CD4-positive, alpha-beta T cell (primary cell): ENCODE results near the gene OR2A14. TPM values are rescaled to one million over a fixed set of nuclear protein-coding genes. Genes with fewer than 3 reads are reported as not detected.

Experiments
- ATAC-seq: fragments of 200-7000 bp; cut with Tn5 transposase; one replicate; pipeline ENCODE4 v1.10.0; 2022; ENCODE audit warnings: mild to moderate bottlenecking; ENCODE audit not compliant: poor library complexity
- CTCF ChIA-PET: fragments of 350-600 bp; sonication (Branson Sonifier 250); formaldehyde crosslinking; loops from one replicate; lab custom pipeline; 2021; ENCODE audit warnings: antibody characterized with exemption, inconsistent platforms; lab: Charles Lee
- POLR2A ChIA-PET: fragments of 350-600 bp; sonication (Branson Sonifier 250); formaldehyde crosslinking; loops from one replicate; lab custom pipeline; 2021; ENCODE audit warnings: antibody characterized with exemption, inconsistent platforms; lab: Charles Lee
- DNase-seq, 14 experiments: peaks; one replicate each; pipeline ENCODE4 v3.0.0-alpha.2; 2013 to 2020; ENCODE audit warnings: mixed read lengths in 2 of 14
- H3K27ac ChIP-seq, 2 donors: one replicate each; pipeline versions ENCODE4 v1.5.1 to v1.7.0; 2013; ENCODE audit warnings: low read length in 2 of 2, low read depth in 1 of 2, mild to moderate bottlenecking in 1 of 2
- H3K27me3 ChIP-seq, 2 experiments: 1 replicate in 1 of 2; 2 replicates in 1 of 2; pipeline versions ENCODE4 v1.6.1 to v1.7.0; 2013; ENCODE audit warnings: low read length in 2 of 2, control low read depth in 1 of 2, mild to moderate bottlenecking in 1 of 2, moderate library complexity in 1 of 2; ENCODE audit not compliant: insufficient read depth in 2 of 2, control insufficient read depth in 1 of 2
- H3K36me3 ChIP-seq: one replicate; pipeline ENCODE4 v1.6.1; 2013; ENCODE audit warnings: low read length, control low read depth; ENCODE audit not compliant: insufficient read depth
- H3K4me1 ChIP-seq: one replicate; pipeline ENCODE4 v1.6.1; 2013; ENCODE audit warnings: low read length, control low read depth; ENCODE audit not compliant: insufficient read depth
- H3K4me3 ChIP-seq: one replicate; pipeline ENCODE4 v1.5.1; 2013; ENCODE audit warnings: mild to moderate bottlenecking, low read length, moderate library complexity
- H3K9me3 ChIP-seq, 2 experiments: 1 replicate in 1 of 2; 2 replicates in 1 of 2; pipeline versions ENCODE4 v1.6.1 to v1.7.0; 2013; ENCODE audit warnings: low read length in 2 of 2, mild to moderate bottlenecking in 2 of 2, control low read depth in 1 of 2, moderate library complexity in 1 of 2; ENCODE audit not compliant: control insufficient read depth in 1 of 2, insufficient read depth in 1 of 2
- H3K27ac Mint-ChIP-seq: one replicate; pipeline ENCODE4 v1.8.0; 2020; ENCODE audit warnings: mixed read lengths
- H3K27me3 Mint-ChIP-seq: one replicate; pipeline ENCODE4 v1.8.0; 2021; ENCODE audit warnings: mixed read lengths
- H3K36me3 Mint-ChIP-seq: one replicate; pipeline ENCODE4 v1.8.0; 2021; ENCODE audit warnings: low read depth, mixed read lengths
- H3K4me1 Mint-ChIP-seq: one replicate; pipeline ENCODE4 v1.8.0; 2021; ENCODE audit warnings: low read depth, mixed read lengths
- H3K4me3 Mint-ChIP-seq: one replicate; pipeline ENCODE4 v1.8.0; 2020; ENCODE audit warnings: mild to moderate bottlenecking, mixed read lengths
- H3K9me3 Mint-ChIP-seq: one replicate; pipeline ENCODE4 v1.8.0; 2020; ENCODE audit warnings: mixed read lengths
- intact Hi-C, 2 experiments: fragments of 100-400 bp; cut with DNase I in 1 of 2; cut with micrococcal nuclease in 1 of 2; formaldehyde crosslinking; loops; one replicate each; pipeline versions ENCODE4 v1.15.1 to v1.9.0; 2023 to 2025; cut with DNase I, micrococcal nuclease
- polyA plus RNA-seq, 2 donors: library from polyadenylated mRNA; unstranded; fragments of 120-200 nt; gene quantifications; one replicate each; pipeline ENCODE4 v1.2.1, GENCODE V29; 2013
- total RNA-seq, 174 experiments: library from RNA in 2 of 174; stranded (reverse) in 2 of 174; gene quantifications; one replicate each; pipeline ENCODE4 v1.2.3 and lab custom pipeline; 2021 to 2026
- TF ChIP-seq, protein P1 (sequence below): fragments of 200-600 bp; IDR thresholded peaks from one replicate; pipeline ENCODE4 v1.8.0; 2022; ENCODE audit warnings: antibody characterized with exemption, mild to moderate bottlenecking

Gene OR2A14, protein sequence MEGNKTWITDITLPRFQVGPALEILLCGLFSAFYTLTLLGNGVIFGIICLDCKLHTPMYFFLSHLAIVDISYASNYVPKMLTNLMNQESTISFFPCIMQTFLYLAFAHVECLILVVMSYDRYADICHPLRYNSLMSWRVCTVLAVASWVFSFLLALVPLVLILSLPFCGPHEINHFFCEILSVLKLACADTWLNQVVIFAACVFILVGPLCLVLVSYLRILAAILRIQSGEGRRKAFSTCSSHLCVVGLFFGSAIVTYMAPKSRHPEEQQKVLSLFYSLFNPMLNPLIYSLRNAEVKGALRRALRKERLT
- total RNA-seq: not detected
- polyA plus RNA-seq (2013, experiment 1 of 2): 0.08 TPM
- polyA plus RNA-seq (2013, experiment 2 of 2): 0.01 TPM
- total RNA-seq (lab: John Stamatoyannopoulos, UW): 0 to 0.06 (median 0) reads per million in 172 experiments

DNA sequence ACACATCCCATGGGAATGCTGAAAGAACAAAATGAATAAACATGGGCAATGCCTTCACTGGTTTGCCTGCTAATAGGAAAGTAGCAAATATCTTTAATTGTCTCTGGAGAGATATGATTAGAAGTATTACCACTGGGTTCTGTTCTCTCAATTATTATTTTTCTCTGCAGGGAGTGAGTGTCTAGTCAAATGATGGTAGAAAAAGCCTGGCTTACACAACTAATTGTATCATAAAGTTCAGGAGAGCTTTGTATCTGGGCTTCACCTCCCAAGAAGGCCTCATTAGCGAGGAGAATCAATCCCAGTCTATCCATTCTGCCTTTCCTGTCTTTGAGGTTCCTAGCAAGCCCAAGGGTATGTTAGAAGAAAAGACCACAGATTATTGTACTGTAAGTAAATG is at the start of gene OR2A14:
TSS of gene OR2A14 (plus strand) at position 301 of the 400 bp plus-strand sequence. CDS start 5,937 bp downstream, outside the sequence.
- CTCF ChIA-PET: no interaction called here

GRCh38 chr7:144074374-144074773 is 48.6 kb upstream of the OR2A14 start:
- no peaks in the 10 kb centered on the region for H3K27me3 ChIP-seq
- H3K27me3 Mint-ChIP-seq: peaks cover 5% of the 10 kb centered on the region
- no peaks in the 10 kb centered on the region for H3K9me3 ChIP-seq
- peaks cover 2% of the 10 kb centered on the region for H3K9me3 Mint-ChIP-seq
- DNase-seq (no peak), ATAC-seq (no peak)
- no peak overlapping the region for H3K4me3 ChIP-seq
- no peak overlapping the region for H3K27ac ChIP-seq
- no peaks in the 10 kb centered on the region for H3K36me3 Mint-ChIP-seq
- H3K36me3 ChIP-seq: no peaks in the 10 kb centered on the region
- no peaks in the 10 kb centered on the region for H3K4me1 Mint-ChIP-seq
- CTCF ChIA-PET: no interaction called here
- no peak overlapping the region for H3K4me3 Mint-ChIP-seq
- H3K4me1 ChIP-seq: no peaks in the 10 kb centered on the region
- intact Hi-C loops: no loop called here
- H3K27ac Mint-ChIP-seq: no peak overlapping the region
- TF ChIP-seq, protein P1, sequence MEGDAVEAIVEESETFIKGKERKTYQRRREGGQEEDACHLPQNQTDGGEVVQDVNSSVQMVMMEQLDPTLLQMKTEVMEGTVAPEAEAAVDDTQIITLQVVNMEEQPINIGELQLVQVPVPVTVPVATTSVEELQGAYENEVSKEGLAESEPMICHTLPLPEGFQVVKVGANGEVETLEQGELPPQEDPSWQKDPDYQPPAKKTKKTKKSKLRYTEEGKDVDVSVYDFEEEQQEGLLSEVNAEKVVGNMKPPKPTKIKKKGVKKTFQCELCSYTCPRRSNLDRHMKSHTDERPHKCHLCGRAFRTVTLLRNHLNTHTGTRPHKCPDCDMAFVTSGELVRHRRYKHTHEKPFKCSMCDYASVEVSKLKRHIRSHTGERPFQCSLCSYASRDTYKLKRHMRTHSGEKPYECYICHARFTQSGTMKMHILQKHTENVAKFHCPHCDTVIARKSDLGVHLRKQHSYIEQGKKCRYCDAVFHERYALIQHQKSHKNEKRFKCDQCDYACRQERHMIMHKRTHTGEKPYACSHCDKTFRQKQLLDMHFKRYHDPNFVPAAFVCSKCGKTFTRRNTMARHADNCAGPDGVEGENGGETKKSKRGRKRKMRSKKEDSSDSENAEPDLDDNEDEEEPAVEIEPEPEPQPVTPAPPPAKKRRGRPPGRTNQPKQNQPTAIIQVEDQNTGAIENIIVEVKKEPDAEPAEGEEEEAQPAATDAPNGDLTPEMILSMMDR: no peak
- POLR2A ChIA-PET: no interaction called here

More for the DNA sequence above, at the start of gene OR2A14:
- Histone ChIP-seq H3K9me3 (no peaks in the 10 kb centered on the region), H3K27ac (no peak within 1 kb of the TSS), H3K4me3 (no peak within 1 kb of the TSS), H3K27me3 (no peaks in the 10 kb centered on the region), H3K4me1 (no peaks in the 10 kb centered on the region), H3K36me3 (no peaks in the 10 kb centered on the region)
- intact Hi-C loops: loop anchor here in 1 of 2 experiments (10.0 kb wide), 1 partner anchor 218 kb away; the partner anchor contains the start of gene TCAF1
- no peaks in the 10 kb centered on the region for H3K36me3 Mint-ChIP-seq
- no peak for ATAC-seq
- DNase-seq: no peak
- TF ChIP-seq, protein P1: no peak
- no peak within 1 kb of the TSS for H3K27ac Mint-ChIP-seq
- no peaks in the 10 kb centered on the region for H3K9me3 Mint-ChIP-seq
- H3K4me3 Mint-ChIP-seq: no peak within 1 kb of the TSS
- peaks cover 21% of the 10 kb centered on the region for H3K27me3 Mint-ChIP-seq
- H3K4me1 Mint-ChIP-seq: no peaks in the 10 kb centered on the region
- POLR2A ChIA-PET: no interaction called here

- H3K36me3 ChIP-seq: no peaks in the 10 kb centered on the region
- intact Hi-C loops: no loop called here
- no peaks in the 10 kb centered on the region for H3K4me1 Mint-ChIP-seq
- TF ChIP-seq, protein P1: no peak
- H3K27ac ChIP-seq: no peak within 1 kb of the TSS
- ChIA-PET POLR2A (no interaction called here), CTCF (no interaction called here)
- H3K4me3 Mint-ChIP-seq: no peak within 1 kb of the TSS
- H3K27me3 Mint-ChIP-seq: peaks cover 4% of the 10 kb centered on the region
- no peak for DNase-seq
- no peak within 1 kb of the TSS for H3K27ac Mint-ChIP-seq
- H3K4me1 ChIP-seq: no peaks in the 10 kb centered on the region
- H3K36me3 Mint-ChIP-seq: no peaks in the 10 kb centered on the region
- H3K9me3 Mint-ChIP-seq: no peaks in the 10 kb centered on the region
- H3K4me3 ChIP-seq: no peak within 1 kb of the TSS
- ATAC-seq: no peak
- no peaks in the 10 kb centered on the region for H3K27me3 ChIP-seq
- H3K9me3 ChIP-seq: peaks cover 0 to 3% of the 10 kb centered on the region in 2 experiments
Observed at GRCh38 chr7:144085978-144086377, 37.0 kb upstream of the OR2A14 start, which contains the start of gene OR2A12. TSS of gene OR2A12 (plus strand) at chr7:144086278. CDS start at chr7:144095108, 8,830 bp downstream.
